HG03354 (cell line): ENCODE results near the gene F7.

Experiments used
- ATAC-seq: cut with Tn5 transposase; IDR thresholded peaks from one replicate; pipeline ENCODE4 v1.9.1; 2021; ENCODE audit warnings: mild to moderate bottlenecking; ENCODE audit not compliant: unreplicated experiment, poor library complexity, severe bottlenecking

F7 gene

DNA sequence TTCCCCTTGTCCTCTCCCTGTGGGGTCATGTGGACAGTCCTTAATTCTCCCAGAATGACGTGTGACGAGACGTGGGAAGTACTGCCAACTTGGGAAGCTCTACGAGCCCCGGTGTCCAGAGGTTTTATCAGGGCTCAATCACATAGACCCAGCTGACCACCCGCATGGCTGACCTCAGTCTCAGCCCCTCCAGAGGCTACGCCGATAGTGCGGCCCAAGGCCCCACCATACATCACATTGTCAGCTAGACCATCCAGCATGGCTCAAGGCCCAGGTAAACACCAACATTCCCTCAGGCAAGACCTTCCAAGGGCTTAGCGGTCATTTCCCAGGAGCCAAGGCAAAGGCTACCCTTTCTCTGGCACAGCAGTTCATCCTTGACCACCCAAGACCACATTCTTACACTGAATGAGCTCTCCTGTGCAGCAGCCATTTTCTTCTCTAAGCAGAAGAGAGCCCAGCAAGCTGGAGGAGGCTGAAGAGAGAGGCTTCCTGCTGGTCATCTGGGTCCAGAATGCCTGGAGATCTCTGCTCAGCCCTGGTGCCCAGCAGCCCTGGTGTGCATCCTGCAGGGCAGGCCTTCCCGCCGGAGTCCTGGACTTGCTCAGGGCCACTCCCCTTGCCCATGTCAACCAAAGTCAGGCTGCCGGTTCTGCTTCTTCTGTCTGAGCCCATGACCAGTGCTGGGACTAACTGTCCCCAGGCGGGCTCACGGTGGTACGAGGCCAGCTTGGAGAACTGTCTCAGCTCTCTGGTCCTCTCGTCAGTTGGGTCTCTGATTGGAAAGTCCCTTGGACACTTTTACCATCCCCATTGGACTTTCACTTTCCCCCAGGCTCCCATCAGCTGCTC lies 9.1 kb downstream of the F7 start:
- no peak for ATAC-seq

DNA sequence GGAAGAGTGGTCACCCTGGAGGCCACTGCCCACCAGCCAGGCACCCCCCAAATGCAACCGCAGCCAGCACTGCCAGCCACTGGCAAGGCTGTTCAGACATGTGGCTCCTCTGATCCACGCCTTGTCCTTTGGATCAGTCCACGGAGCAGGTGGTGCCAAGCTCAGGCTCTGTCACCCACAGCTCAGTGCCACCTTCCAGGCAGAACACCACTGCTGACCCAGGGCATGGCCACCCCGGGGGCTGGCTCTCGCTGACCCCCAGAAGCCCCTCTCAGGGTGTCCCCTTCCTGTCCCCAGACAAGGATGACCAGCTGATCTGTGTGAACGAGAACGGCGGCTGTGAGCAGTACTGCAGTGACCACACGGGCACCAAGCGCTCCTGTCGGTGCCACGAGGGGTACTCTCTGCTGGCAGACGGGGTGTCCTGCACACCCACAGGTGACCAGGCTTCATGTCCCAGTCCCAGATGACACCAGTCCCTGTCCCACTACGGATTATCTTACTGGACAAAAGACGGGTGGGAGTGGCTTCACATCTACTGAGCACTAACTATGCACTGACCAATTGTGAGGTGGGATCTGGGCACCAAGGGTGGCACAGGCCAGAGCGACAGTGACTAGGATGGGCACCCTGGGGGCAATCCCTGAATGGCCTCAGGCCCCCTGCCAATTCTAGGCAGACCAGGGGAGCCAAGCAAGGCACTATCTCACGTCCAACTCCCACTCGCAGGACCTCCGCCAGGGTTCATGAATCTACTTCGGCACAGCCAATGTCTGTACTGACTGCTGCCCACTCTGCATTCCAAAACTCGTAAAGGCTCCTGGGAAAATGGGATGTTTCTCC lies 10.0 kb downstream of the F7 start:
- no peak for ATAC-seq

DNA sequence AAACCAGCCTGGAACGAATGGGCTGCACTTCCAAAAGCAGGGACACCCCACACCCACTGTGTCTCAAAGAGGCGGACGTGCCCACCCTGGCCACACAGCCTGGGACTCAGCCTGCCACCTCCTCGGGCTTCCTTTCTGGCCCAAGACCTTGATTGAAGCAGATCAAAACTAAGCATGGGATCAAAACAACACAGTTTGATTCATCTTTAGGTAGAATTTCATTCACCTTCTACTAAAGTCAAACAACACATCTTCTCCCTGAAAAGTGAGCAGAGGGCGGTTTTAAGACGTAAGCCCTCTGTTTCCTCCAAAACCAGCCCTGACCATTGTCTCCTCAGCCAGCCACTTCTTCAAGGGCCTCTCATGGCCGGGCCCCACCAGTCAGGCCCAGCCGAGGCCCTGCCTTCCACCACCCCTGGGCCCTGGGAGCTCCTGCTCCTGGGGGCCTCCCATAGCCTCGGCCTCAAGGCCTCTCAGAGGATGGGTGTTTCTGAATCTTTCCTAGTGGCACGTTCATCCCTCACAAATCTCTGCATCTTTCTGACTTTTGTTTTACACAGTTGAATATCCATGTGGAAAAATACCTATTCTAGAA lies 10.7 kb downstream of the F7 start:
- no peak for ATAC-seq

DNA sequence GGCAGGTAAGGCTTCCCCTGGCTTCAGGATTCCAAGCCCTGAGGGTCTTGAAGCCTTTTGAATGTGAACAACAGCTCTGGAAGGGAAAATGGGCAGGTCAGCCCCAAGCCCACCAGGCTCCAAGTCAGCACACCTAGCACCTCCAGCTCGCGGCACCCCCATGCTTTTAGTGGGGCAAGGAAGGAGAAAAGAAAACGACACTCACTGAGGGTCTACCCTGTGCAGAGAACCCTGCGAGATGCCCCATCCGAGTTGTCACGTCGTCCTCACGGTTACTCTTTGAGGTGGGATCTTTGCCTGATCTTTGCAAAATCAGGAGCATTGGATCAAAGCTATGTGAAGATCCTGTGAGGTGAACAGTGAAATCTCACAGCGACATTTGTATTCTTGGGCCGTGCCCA lies 11.3 kb downstream of the F7 start:
- ATAC-seq = no peak

DNA sequence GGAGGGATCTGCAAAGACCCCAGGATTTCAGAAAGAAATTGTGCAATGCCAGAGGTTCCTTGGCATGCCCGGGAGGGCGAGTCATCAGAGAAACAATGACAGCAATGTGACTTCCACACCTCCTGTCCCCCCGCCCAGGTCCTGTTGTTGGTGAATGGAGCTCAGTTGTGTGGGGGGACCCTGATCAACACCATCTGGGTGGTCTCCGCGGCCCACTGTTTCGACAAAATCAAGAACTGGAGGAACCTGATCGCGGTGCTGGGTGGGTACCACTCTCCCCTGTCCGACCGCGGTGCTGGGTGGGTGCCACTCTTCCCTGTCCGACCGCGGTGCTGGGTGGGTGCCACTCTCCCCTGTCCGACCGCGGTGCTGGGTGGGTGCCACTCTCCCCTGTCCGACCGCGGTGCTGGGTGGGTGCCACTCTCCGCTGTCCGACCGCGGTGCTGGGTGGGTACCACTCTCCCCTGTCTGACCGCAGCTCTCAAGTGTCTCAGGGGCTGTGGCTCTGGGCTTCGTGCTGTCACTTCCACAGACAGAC lies 11.8 kb downstream of the F7 start:
- ATAC-seq = no peak

DNA sequence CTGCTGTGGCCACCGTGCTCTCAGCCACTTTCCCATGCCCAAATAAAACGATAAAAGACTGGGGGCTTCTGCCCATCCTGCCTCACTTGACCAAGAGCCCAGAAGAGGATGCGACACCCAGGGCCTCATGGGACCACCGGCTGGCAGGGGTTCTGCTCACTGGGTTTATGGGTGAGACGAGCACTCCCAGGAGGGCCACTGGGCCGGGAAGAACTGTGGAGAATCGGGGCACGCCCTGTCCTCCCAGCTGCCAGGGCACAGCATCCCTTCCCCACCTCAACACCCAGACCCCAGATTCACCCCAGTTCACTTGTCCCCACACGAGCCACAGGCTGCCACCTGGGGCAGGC lies 12.3 kb downstream of the F7 start:
- no peak for ATAC-seq

DNA sequence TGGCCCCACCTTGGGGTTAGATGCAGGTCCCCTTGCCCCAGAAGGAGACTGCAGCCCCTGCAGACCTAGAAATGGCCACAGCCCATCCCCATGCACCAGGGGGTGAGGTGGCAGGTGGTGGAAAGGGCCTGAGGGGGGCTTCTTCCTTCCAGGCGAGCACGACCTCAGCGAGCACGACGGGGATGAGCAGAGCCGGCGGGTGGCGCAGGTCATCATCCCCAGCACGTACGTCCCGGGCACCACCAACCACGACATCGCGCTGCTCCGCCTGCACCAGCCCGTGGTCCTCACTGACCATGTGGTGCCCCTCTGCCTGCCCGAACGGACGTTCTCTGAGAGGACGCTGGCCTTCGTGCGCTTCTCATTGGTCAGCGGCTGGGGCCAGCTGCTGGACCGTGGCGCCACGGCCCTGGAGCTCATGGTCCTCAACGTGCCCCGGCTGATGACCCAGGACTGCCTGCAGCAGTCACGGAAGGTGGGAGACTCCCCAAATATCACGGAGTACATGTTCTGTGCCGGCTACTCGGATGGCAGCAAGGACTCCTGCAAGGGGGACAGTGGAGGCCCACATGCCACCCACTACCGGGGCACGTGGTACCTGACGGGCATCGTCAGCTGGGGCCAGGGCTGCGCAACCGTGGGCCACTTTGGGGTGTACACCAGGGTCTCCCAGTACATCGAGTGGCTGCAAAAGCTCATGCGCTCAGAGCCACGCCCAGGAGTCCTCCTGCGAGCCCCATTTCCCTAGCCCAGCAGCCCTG lies 12.8 kb downstream of the F7 start:
- no peak for ATAC-seq

DNA sequence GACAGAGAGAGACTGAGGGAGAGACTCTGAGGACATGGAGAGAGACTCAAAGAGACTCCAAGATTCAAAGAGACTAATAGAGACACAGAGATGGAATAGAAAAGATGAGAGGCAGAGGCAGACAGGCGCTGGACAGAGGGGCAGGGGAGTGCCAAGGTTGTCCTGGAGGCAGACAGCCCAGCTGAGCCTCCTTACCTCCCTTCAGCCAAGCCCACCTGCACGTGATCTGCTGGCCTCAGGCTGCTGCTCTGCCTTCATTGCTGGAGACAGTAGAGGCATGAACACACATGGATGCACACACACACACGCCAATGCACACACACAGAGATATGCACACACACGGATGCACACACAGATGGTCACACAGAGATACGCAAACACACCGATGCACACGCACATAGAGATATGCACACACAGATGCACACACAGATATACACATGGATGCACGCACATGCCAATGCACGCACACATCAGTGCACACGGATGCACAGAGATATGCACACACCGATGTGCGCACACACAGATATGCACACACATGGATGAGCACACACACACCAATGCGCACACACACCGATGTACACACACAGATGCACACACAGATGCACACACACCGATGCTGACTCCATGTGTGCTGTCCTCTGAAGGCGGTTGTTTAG lies 13.7 kb downstream of the F7 start:
- no peak for ATAC-seq

DNA sequence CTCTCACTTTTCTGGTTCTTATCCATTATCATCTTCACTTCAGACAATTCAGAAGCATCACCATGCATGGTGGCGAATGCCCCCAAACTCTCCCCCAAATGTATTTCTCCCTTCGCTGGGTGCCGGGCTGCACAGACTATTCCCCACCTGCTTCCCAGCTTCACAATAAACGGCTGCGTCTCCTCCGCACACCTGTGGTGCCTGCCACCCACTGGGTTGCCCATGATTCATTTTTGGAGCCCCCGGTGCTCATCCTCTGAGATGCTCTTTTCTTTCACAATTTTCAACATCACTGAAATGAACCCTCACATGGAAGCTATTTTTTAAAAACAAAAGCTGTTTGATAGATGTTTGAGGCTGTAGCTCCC lies 14.2 kb downstream of the F7 start:
- no peak for ATAC-seq

DNA sequence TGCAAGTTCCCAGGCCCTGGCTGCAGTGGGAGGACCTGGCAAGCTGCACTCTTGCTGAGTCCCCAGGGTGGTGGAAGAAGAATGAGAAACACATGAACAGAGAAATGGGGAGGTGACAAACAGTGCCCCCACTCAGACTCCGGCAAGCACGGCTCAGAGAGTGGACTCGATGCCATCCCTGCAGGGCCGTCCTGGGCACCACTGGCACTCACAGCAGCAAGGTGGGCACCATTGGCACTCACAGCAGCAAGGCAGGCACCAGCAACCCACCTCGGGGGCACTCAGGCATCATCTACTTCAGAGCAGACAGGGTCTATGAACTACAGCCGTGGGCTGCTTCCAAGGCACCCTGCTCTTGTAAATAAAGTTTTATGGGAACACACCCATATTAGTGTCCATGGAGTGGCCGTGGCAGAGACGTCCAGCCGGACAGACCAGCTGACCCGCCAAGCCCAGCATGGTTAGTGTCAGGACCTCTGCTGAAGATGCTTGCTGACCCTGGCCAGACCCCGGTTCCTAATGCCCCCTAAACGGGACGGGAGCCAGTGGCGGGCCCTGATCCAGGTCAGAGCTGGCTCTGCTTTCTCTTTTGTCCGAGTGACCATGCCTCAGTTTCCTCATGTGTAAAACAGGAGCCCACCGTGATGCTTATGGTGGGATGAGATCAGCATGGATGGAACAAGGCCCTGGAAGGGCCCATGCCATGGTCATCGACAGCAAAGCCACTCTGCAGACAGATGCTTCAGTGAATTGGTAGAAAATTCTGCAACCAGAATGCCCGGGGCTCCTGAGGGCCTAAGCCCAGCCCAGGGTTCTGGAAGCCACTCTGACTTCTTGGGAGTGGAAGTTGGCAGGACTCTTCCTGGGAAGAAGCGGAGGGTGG lies 14.9 kb downstream of the F7 start:
- ATAC-seq = no peak

DNA sequence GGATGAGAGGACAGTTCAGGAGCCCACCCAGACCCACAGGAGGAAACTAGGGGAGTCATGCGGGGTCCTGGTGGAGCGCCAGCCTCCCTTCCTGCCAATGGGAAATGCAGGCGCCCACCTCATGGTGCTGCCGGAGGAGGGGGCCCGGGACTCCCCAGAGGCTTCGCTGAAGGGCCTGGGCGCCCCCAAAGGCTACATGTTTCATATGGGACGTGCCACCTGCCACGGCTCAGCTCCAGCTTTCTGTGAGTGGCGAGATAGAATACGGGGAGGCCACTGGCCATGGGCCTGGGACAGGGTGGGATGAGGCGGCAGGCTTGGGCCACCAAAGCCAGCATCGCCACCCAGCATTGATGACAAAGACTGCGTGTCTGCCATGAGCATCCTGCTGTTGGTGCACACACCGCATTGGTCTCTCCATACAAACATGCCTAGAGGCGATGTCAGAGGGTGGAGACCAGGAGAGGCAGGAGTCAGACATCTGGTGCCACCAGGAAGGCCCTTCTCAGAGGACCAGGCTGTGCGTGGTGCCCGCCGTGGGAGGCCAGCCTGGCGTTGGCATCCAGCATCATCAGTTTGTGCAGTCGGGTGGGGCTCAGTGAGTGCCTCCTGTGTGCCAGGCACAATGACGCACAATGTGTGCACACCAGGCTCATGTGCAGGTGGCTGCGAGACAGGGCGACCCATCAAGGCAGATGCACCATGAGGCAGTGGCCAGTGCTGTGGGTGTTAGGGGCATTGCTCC lies 15.8 kb downstream of the F7 start:
- no peak for ATAC-seq

DNA sequence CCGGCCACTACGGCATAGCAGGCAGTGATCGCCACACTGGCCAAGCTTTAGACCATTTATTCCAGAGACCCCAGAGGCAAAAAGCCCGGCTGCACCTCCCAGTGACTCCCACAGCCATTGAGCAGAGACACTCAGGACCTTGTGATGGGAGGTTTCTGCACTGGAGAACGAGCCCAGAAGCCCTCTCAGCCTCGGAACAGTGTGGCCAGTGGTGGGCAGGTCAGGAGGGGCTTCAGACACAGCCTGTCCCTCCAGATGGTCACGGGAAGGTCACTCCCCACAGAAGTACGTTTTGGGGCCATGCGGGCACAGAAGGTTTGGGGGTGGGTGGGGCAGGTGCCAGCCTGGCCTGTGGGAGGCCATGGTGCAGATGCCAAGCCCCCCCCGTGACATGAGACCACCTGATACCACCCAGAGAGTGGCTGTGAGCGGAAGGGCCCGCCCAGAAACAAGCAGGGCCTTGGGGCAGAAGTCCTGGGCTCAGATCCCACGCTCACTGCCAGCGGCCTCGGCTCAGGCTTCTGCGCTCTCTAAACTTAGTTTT lies 16.4 kb downstream of the F7 start:
- no peak for ATAC-seq

DNA sequence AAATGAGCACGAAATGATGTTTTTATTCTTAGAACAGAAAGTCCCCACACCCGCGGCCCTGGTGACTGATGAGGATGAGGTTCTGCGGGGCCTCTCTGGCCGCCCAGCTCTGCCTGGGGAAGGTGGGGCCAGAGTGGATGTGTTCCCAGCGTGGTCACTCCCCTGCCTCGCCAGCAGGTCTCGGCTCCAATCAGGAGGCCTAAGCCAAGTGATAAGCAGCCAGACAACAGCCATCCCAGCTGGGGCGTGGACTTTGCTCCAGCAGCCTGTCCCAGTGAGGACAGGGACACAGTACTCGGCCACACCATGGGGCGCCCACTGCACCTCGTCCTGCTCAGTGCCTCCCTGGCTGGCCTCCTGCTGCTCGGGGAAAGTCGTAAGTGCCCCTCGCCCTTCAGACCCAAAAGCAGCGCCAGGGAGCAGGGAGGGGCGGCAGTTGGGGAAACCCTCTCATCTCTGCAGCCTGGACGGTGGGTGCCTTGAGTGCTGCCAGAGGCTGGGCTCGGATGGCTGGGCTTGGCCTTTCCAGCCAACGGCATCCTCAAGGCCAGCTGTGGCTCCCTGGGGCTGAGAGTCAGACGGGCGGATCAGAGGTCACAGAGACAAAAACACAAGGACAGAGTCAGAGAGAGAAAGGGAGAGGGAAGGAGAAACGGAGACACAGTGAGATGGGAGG lies 17.1 kb downstream of the F7 start, which contains the start of gene F10:
TSS of gene F10 (plus strand) at position 250 of the 676 bp plus-strand sequence. CDS start at position 307, 57 bp downstream.
- no peak for ATAC-seq

DNA sequence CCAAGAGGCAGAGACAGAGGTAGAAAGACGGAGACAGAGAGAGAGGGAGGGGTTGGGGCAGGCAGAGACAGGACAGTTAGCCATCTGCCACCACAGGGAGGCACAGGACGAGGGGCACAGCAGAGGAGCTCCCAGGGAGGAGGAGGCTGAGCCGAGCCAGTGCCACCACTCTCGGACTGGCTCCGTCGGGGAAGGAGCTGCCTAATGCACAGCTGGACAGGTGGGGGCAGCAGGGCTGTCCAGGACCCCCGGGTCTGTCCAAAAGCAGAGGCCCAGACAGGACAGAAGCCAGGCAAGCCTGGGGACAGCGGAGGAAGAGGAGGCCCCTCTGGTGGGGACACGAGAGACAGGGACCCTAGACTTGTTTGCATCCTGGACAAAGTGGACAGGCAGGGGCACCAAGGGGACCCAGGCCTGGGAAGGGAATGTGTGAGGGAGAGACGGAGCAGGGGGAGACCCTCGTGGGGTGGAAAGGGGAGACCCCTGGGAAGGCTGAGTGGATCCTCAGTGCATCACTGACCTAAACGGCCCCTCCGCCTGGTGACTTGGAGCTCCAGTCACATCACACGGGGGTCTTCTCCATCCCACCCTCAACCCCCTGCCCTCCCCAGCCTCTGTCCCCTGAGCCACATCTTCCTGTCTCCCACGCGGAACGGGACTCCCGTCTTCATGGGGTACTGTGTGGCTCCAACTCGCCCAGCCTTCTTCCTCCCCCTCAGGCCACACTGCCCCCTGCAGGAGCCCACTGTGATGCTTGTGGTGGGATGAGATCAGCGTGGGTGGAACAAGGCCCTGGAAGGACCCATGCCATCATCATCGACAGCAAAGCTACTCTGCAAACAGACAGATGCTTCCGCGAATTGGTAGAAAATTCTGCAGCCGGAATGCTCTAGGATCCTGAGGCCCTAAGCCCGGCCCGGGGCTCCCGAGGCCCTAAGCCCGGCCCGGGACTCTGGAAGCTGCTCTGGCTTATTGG lies 17.9 kb downstream of the F7 start:
- no peak for ATAC-seq

DNA sequence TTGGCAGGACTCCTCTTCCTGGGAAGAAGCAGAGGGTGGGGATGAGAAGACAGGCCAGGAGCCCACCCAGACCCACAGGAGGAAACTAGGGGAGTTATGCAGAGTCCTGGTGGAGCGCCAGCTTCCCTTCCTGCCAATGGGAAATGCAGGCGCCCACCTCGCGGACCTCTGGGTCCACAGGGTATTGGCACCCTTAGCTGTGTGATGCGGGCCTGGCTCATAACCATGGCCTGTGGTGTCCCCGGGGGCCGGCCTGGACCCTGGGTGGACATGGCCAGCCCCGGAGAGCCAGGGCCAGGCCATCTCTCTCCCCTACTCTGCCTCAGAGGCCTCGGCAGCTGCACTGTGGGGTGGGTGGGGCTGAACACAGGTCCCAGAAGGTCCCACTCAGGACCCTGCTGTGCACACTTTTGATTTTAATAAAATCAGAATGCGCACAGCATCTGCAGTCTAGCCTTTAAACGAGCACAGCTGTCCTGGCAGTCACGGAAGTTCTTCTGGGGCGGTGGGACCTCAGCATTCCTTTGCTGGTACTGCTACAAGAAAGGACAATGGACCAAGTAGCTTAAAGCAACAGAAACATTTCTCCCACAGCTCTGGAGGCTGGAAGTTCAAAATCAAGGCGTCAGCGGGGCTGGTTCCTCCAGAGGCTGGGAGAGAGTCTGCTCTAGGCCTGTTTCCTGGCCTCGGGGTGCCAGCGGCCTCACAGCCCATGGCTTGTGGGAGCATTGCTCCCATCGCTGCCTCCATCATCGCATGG lies 18.8 kb downstream of the F7 start:
- ATAC-seq = no peak
